ENCODE results near the gene BTK.

BTK gene

GRCh38 chrX:101385795-101386541 is at the start of gene BTK:
BTK (minus strand) TSS chrX:101386191; CDS start chrX:101375284, 10,907 bp downstream.
- DNase-seq (ENCODE audit: low read depth in 2 of 2): no peak

GRCh38 chrX:101430457-101431078 is 44.6 kb upstream of the BTK start:
- DNase-seq (ENCODE audit: low read depth in 2 of 2): no peak

GRCh38 chrX:101429934-101430333 is 43.9 kb upstream of the BTK start:
- DNase-seq (ENCODE audit: low read depth in 2 of 2): no peak

GRCh38 chrX:101427954-101428353 is 42.0 kb upstream of the BTK start:
- no peak for DNase-seq (ENCODE audit: low read depth in 2 of 2)

- no peak for DNase-seq (ENCODE audit: low read depth in 2 of 2)
Measured at GRCh38 chrX:101419489-101419888, 33.5 kb upstream of the BTK start.

GRCh38 chrX:101417981-101418841 is 32.2 kb upstream of the BTK start:
- peak in 1 of 2 donors; percentile 16 for DNase-seq (ENCODE audit: low read depth in 2 of 2)

GRCh38 chrX:101417190-101417589 is 31.2 kb upstream of the BTK start:
- no peak for DNase-seq (ENCODE audit: low read depth in 2 of 2)

- no peak for DNase-seq (ENCODE audit: low read depth in 2 of 2)
Measured at GRCh38 chrX:101416691-101417090, 30.7 kb upstream of the BTK start.

GRCh38 chrX:101415180-101416145 is 29.5 kb upstream of the BTK start:
- no peak for DNase-seq (ENCODE audit: low read depth in 2 of 2)

- DNase-seq (ENCODE audit: low read depth in 2 of 2): no peak
Measured at GRCh38 chrX:101411984-101412383, 26.0 kb upstream of the BTK start.

- DNase-seq (ENCODE audit: low read depth in 2 of 2): no peak
Measured at GRCh38 chrX:101410461-101410860, 24.5 kb upstream of the BTK start.

GRCh38 chrX:101409043-101409442 is 23.1 kb upstream of the BTK start:
- no peak for DNase-seq (ENCODE audit: low read depth in 2 of 2)

- DNase-seq (ENCODE audit: low read depth in 2 of 2): no peak
Measured at GRCh38 chrX:101408532-101408841, 22.5 kb upstream of the BTK start.

GRCh38 chrX:101407748-101408531 is 21.9 kb upstream of the BTK start, which contains the start of the genes GLA and HNRNPH2:
GLA (minus strand) TSS chrX:101407925; CDS start chrX:101407903, 22 bp downstream.
HNRNPH2 (plus strand) TSS chrX:101408222; CDS start chrX:101411989, 3,767 bp downstream.
- DNase-seq (ENCODE audit: low read depth in 2 of 2): peak; percentile 70 to 78

GRCh38 chrX:101407167-101407747 is 21.3 kb upstream of the BTK start:
- DNase-seq (ENCODE audit: low read depth in 2 of 2): no peak

GRCh38 chrX:101399825-101400224 is 13.8 kb upstream of the BTK start:
- DNase-seq (ENCODE audit: low read depth in 2 of 2): no peak

GRCh38 chrX:101398694-101399093 is 12.7 kb upstream of the BTK start:
- no peak for DNase-seq (ENCODE audit: low read depth in 2 of 2)

GRCh38 chrX:101397779-101398178 is 11.8 kb upstream of the BTK start:
- DNase-seq (ENCODE audit: low read depth in 2 of 2): no peak

GRCh38 chrX:101395789-101396188 is 9.8 kb upstream of the BTK start:
- no peak for DNase-seq (ENCODE audit: low read depth in 2 of 2)

GRCh38 chrX:101394372-101394771 is 8.4 kb upstream of the BTK start:
- no peak for DNase-seq (ENCODE audit: low read depth in 2 of 2)
